H9 (cell line): ENCODE measurements around the gene PTPRC. TPM values are rescaled to one million over a fixed set of nuclear protein-coding genes. Genes with fewer than 3 reads are reported as not detected.

Experiments used
- DNase-seq: peaks from one replicate; pipeline ENCODE4 v3.0.0-alpha.2; 2017
- H2AFZ ChIP-seq: one replicate; pipeline ENCODE4 v1.6.1; 2013; ENCODE audit warnings: mild to moderate bottlenecking, low read length, control low read depth, moderate library complexity
- H2AK5ac ChIP-seq: 2 replicates; pipeline ENCODE4 v1.6.1; 2013; ENCODE audit warnings: low read length, control low read depth, mixed read lengths; ENCODE audit not compliant: insufficient read length
- H2BK120ac ChIP-seq: one replicate; pipeline ENCODE4 v1.6.1; 2013; ENCODE audit warnings: low read depth, mild to moderate bottlenecking, low read length, control low read depth, inconsistent platforms; ENCODE audit not compliant: poor library complexity, severe bottlenecking
- H2BK12ac ChIP-seq: 2 replicates; pipeline ENCODE4 v1.6.1; 2013; ENCODE audit warnings: low read length, control low read depth, mixed read lengths, low read depth; ENCODE audit not compliant: insufficient read length
- H2BK15ac ChIP-seq: 2 replicates; pipeline ENCODE4 v1.6.1; 2013; ENCODE audit warnings: low read depth, low read length, control low read depth
- H2BK20ac ChIP-seq: one replicate; pipeline ENCODE4 v1.6.1; 2013; ENCODE audit warnings: low read depth, mild to moderate bottlenecking, low read length, control low read depth, inconsistent platforms; ENCODE audit not compliant: poor library complexity, severe bottlenecking
- H2BK5ac ChIP-seq: 2 replicates; pipeline ENCODE4 v1.6.1; 2013; ENCODE audit warnings: low read length, control low read depth, mixed read lengths; ENCODE audit not compliant: insufficient read length
- H3K14ac ChIP-seq: 2 replicates; pipeline ENCODE4 v1.6.1; 2013; ENCODE audit warnings: low read length, control low read depth; ENCODE audit not compliant: insufficient read depth
- H3K18ac ChIP-seq: 2 replicates; pipeline ENCODE4 v1.6.1; 2013; ENCODE audit warnings: low read depth, mild to moderate bottlenecking, mixed read lengths, low read length, control low read depth; ENCODE audit not compliant: insufficient read length
- H3K23ac ChIP-seq: 2 replicates; pipeline ENCODE4 v1.6.1; 2013; ENCODE audit warnings: low read length, control low read depth, mixed read lengths, low read depth; ENCODE audit not compliant: insufficient read length
- H3K23me2 ChIP-seq: 2 replicates; pipeline ENCODE4 v1.6.1; 2013; ENCODE audit warnings: low read depth, mild to moderate bottlenecking, mixed read lengths, low read length, control low read depth; ENCODE audit not compliant: insufficient read length, poor library complexity, severe bottlenecking
- H3K27ac ChIP-seq: 2 replicates; pipeline ENCODE4 v1.5.1; 2013; ENCODE audit warnings: low read length, control low read depth, mixed read lengths, low read depth; ENCODE audit not compliant: insufficient read length
- H3K27me3 ChIP-seq: 2 replicates; pipeline ENCODE4 v1.6.1; 2013; ENCODE audit warnings: low read length, control low read depth, inconsistent platforms; ENCODE audit not compliant: insufficient read depth
- H3K4ac ChIP-seq: 2 replicates; pipeline ENCODE4 v1.6.1; 2013; ENCODE audit warnings: low read depth, mild to moderate bottlenecking, control low read depth, inconsistent platforms, low read length, moderate library complexity
- H3K4me1 ChIP-seq: 2 replicates; pipeline ENCODE4 v1.6.1; 2013; ENCODE audit warnings: low read length, control low read depth, inconsistent platforms; ENCODE audit not compliant: insufficient read depth
- H3K4me2 ChIP-seq: 2 replicates; pipeline ENCODE4 v1.6.1; 2013; ENCODE audit warnings: low read length, control low read depth, mixed read lengths; ENCODE audit not compliant: insufficient read length, insufficient read depth
- H3K56ac ChIP-seq: 2 replicates; pipeline ENCODE4 v1.6.1; 2013; ENCODE audit warnings: low read depth, mild to moderate bottlenecking, mixed read lengths, low read length, control low read depth; ENCODE audit not compliant: insufficient read length
- H3K79me1 ChIP-seq: 2 replicates; pipeline ENCODE4 v1.6.1; 2013; ENCODE audit warnings: low read depth, mild to moderate bottlenecking, moderate library complexity, low read length, control low read depth, inconsistent platforms; ENCODE audit not compliant: insufficient read depth, poor library complexity, severe bottlenecking
- H3K79me2 ChIP-seq: 2 replicates; pipeline ENCODE4 v1.6.1; 2013; ENCODE audit warnings: low read length, control low read depth, inconsistent platforms; ENCODE audit not compliant: insufficient read depth
- H3K9ac ChIP-seq: 2 replicates; pipeline ENCODE4 v1.6.1; 2013; ENCODE audit warnings: low read length, control low read depth, mixed read lengths; ENCODE audit not compliant: insufficient read length; ENCODE audit errors: extremely low read depth
- H3K9me3 ChIP-seq: one replicate; pipeline ENCODE4 v1.6.1; 2013; ENCODE audit warnings: low read depth, low read length, inconsistent platforms; ENCODE audit not compliant: control insufficient read depth
- H3T11ph ChIP-seq: one replicate; pipeline ENCODE4 v1.6.1; 2013; ENCODE audit warnings: mild to moderate bottlenecking, low read length, control low read depth, inconsistent platforms
- H4K20me1 ChIP-seq: one replicate; pipeline ENCODE4 v1.6.1; 2013; ENCODE audit not compliant: control insufficient read depth, insufficient read length, insufficient read depth
- H4K5ac ChIP-seq: 2 replicates; pipeline ENCODE4 v1.6.1; 2013; ENCODE audit warnings: low read depth, mild to moderate bottlenecking, mixed read lengths, low read length, control low read depth; ENCODE audit not compliant: insufficient read length
- H4K8ac ChIP-seq: replicated peaks from 2 replicates; pipeline ENCODE4 v1.6.1; 2013; ENCODE audit warnings: low read length, control low read depth, mixed read lengths, low read depth; ENCODE audit not compliant: insufficient read length
- H4K91ac ChIP-seq: 2 replicates; pipeline ENCODE4 v1.6.1; 2013; ENCODE audit warnings: low read depth, mild to moderate bottlenecking, moderate library complexity, mixed read lengths, low read length, control low read depth; ENCODE audit not compliant: insufficient read length
- H3K27ac Mint-ChIP-seq, 3 experiments: 2 replicates in 2 of 3; 3 replicates in 1 of 3; pipeline ENCODE4 v1.8.0; 2020 to 2021; ENCODE audit warnings: mixed read lengths in 3 of 3, mild to moderate bottlenecking in 1 of 3, moderate library complexity in 1 of 3
- H3K27me3 Mint-ChIP-seq: 2 replicates; pipeline ENCODE4 v1.8.0; 2021; ENCODE audit warnings: low read depth, mild to moderate bottlenecking, moderate library complexity, mixed read lengths
- H3K36me3 Mint-ChIP-seq, 3 experiments: 2 replicates in 2 of 3; 3 replicates in 1 of 3; pipeline ENCODE4 v1.8.0; 2020 to 2021; ENCODE audit warnings: low read depth in 3 of 3, mixed read lengths in 3 of 3; ENCODE audit not compliant: insufficient read depth in 1 of 3
- H3K4me1 Mint-ChIP-seq, 2 experiments: 2 replicates each; pipeline ENCODE4 v1.8.0; 2020; ENCODE audit warnings: mixed read lengths in 2 of 2
- H3K4me3 Mint-ChIP-seq, 2 experiments: 2 replicates in 1 of 2; 3 replicates in 1 of 2; pipeline ENCODE4 v1.8.0; 2020 to 2021; ENCODE audit warnings: mild to moderate bottlenecking in 2 of 2, mixed read lengths in 2 of 2, moderate library complexity in 1 of 2
- H3K9me3 Mint-ChIP-seq, 2 experiments: 2 replicates in 1 of 2; 3 replicates in 1 of 2; pipeline ENCODE4 v1.8.0; 2020; ENCODE audit warnings: mild to moderate bottlenecking in 2 of 2, mixed read lengths in 2 of 2, moderate library complexity in 1 of 2
- CTCF ChIP-seq: fragments of 200-600 bp; sonication (generic); conservative IDR thresholded peaks from 3 replicates; pipeline ENCODE4 v1.8.0; 2021; ENCODE audit warnings: antibody characterized with exemption, mild to moderate bottlenecking
- total RNA-seq: library from RNA; stranded (reverse); gene quantifications from 2 replicates; pipeline ENCODE4 v1.2.1, GENCODE V29; 2021

The PTPRC gene
- total RNA-seq, 1 experiment from 2014 or later: not detected

GRCh38 chr1:198590454-198590853 is 48.4 kb upstream of the PTPRC start:
- Histone ChIP-seq H3K4me1 (no peaks in the 10 kb centered on the region), H2BK20ac (no peak overlapping the region), H3K79me2 (no peaks in the 10 kb centered on the region), H4K91ac (no peak overlapping the region), H4K5ac (no peak overlapping the region), H3K9me3 (no peaks in the 10 kb centered on the region), H3K14ac (no peak overlapping the region), H3K23me2 (no peaks in the 10 kb centered on the region), H3K4ac (no peak overlapping the region), H3K27me3 (no peaks in the 10 kb centered on the region), H4K20me1 (no peaks in the 10 kb centered on the region), H3K18ac (no peak overlapping the region), H3K56ac (no peak overlapping the region), H2BK5ac (no peak overlapping the region), H2AK5ac (no peak overlapping the region), H3K9ac (no peak overlapping the region), H3T11ph (no peak overlapping the region), H3K4me2 (no peak overlapping the region), H2AFZ (no peak overlapping the region), H3K27ac (no peak overlapping the region), H3K23ac (no peak overlapping the region), H3K79me1 (no peaks in the 10 kb centered on the region), H2BK12ac (no peak overlapping the region), H2BK15ac (no peak overlapping the region), H4K8ac (no peak overlapping the region), H2BK120ac (no peak overlapping the region)
- Mint-ChIP-seq H3K4me3 (no peak overlapping the region), H3K4me1 (no peaks in the 10 kb centered on the region), H3K9me3 (peaks cover 0 to 2% of the 10 kb centered on the region in 2 experiments; a peak in 2 of 5 replicates), H3K27ac (no peak overlapping the region), H3K27me3 (no peaks in the 10 kb centered on the region), H3K36me3 (0 out of 7 replicates have a peak, but pooled peaks cover 0 to 6% (median 0%) of the 10 kb centered on the region in 3 experiments)
- TF ChIP-seq CTCF: no peak
- DNase-seq: no peak
